GM21723 (cell line): ENCODE data around the gene RNF207.
"Not testable (repeated sequence)": the region's sequence is repeated elsewhere in the genome, so short reads cannot be mapped to it uniquely, and the experiment has no call there.

ENCODE experiments used
- ATAC-seq: cut with Tn5 transposase; IDR thresholded peaks from one replicate; pipeline ENCODE4 v1.9.1; 2021; ENCODE audit warnings: mild to moderate bottlenecking, moderate library complexity; ENCODE audit not compliant: unreplicated experiment

Gene RNF207

GRCh38 chr1:6199298-6200187, 6.4 kb upstream of the RNF207 start, which contains the start of gene RPL22:
Gene RPL22, minus strand, starts transcription at chr1:6199595. Its CDS starts 22 bp downstream, at chr1:6199573.
- ATAC-seq = peak; percentile 93

GRCh38 chr1:6200188-6200809, 5.6 kb upstream of the RNF207 start:
- no peak for ATAC-seq

GRCh38 chr1:6202256-6202655, 3.7 kb upstream of the RNF207 start:
- ATAC-seq = no peak

- no peak for ATAC-seq
Measured at GRCh38 chr1:6206520-6206855, 569 bp downstream of the RNF207 start.

- ATAC-seq = no peak
Measured at GRCh38 chr1:6207075-6207885, 1.4 kb downstream of the RNF207 start.

GRCh38 chr1:6207921-6208320, 2.0 kb downstream of the RNF207 start:
- no peak for ATAC-seq

GRCh38 chr1:6208723-6209660, 3.1 kb downstream of the RNF207 start:
- ATAC-seq = no peak

- ATAC-seq = no peak
Measured at GRCh38 chr1:6209661-6210580, 4.0 kb downstream of the RNF207 start.

- ATAC-seq = no peak
Measured at GRCh38 chr1:6210591-6211355, 4.9 kb downstream of the RNF207 start.

GRCh38 chr1:6211731-6212130, 5.8 kb downstream of the RNF207 start:
- no peak for ATAC-seq

- ATAC-seq = no peak
Measured at GRCh38 chr1:6212193-6212959, 6.5 kb downstream of the RNF207 start.

GRCh38 chr1:6218375-6219164, 12.7 kb downstream of the RNF207 start:
- no peak for ATAC-seq

GRCh38 chr1:6219641-6220040, 13.7 kb downstream of the RNF207 start:
- ATAC-seq = not testable (repeated sequence)

- no peak for ATAC-seq
Measured at GRCh38 chr1:6220236-6220635, 14.3 kb downstream of the RNF207 start.

- ATAC-seq = no peak
Measured at GRCh38 chr1:6221210-6221784, 15.4 kb downstream of the RNF207 start.

GRCh38 chr1:6222636-6223035, 16.7 kb downstream of the RNF207 start:
- no peak for ATAC-seq

GRCh38 chr1:6223617-6224016, 17.7 kb downstream of the RNF207 start:
- ATAC-seq = no peak
